IMR-90 (cell line): ENCODE measurements around the gene ABCA4. TPM values are rescaled to one million over a fixed set of nuclear protein-coding genes. Genes with fewer than 3 reads are reported as not detected.

Experiments
- ATAC-seq: fragments of 200-7000 bp; cut with Tn5 transposase; 2 replicates; pipeline ENCODE4 v1.9.1; 2020; ENCODE audit warnings: low read depth, mild to moderate bottlenecking, moderate library complexity
- BruUV-seq: library from RNA; stranded (reverse); fragments of 400-500 nt; replicated peaks from 2 replicates; lab custom pipeline; 2021; lab: Mats Ljungman, UMichigan
- CTCF ChIA-PET: fragments of 300-600 bp; formaldehyde crosslinking; extraction: SDS; loops from one replicate; lab custom pipeline; 2021; ENCODE audit warnings: antibody characterized with exemption; lab: Yijun Ruan, JAX
- POLR2A ChIA-PET: fragments of 300-600 bp; sonication (Branson Sonifier 250); formaldehyde crosslinking; loops from one replicate; lab custom pipeline; 2022; ENCODE audit warnings: antibody characterized with exemption; ENCODE audit not compliant: unreplicated experiment; lab: Charles Lee
- DNase-seq: peaks from one replicate; pipeline ENCODE4 v3.0.0; 2013
- H2AFZ ChIP-seq: replicated peaks from 2 replicates; pipeline ENCODE3; 2013; ENCODE audit warnings: low read length, mild to moderate bottlenecking; ENCODE audit not compliant: poor library complexity
- H2AK5ac ChIP-seq: 2 replicates; pipeline ENCODE4 v1.6.1; 2013; ENCODE audit warnings: low read depth, low read length, inconsistent platforms
- H2AK9ac ChIP-seq: replicated peaks from 2 replicates; pipeline ENCODE3; 2013; ENCODE audit warnings: mild to moderate bottlenecking, low read depth, low read length, moderate library complexity; ENCODE audit not compliant: poor library complexity
- H2BK120ac ChIP-seq: 2 replicates; pipeline ENCODE4 v1.6.1; 2013; ENCODE audit warnings: low read depth, low read length, inconsistent platforms
- H2BK15ac ChIP-seq: 3 replicates; pipeline ENCODE4 v1.6.1; 2013; ENCODE audit warnings: low read depth, low read length, inconsistent platforms
- H2BK20ac ChIP-seq: 2 replicates; pipeline ENCODE4 v1.6.1; 2013; ENCODE audit warnings: low read depth, mild to moderate bottlenecking, inconsistent platforms, low read length, moderate library complexity
- H2BK5ac ChIP-seq: 2 replicates; pipeline ENCODE4 v1.6.1; 2013; ENCODE audit warnings: mild to moderate bottlenecking, low read depth, low read length, inconsistent platforms; ENCODE audit not compliant: poor library complexity, severe bottlenecking
- H3K14ac ChIP-seq: replicated peaks from 2 replicates; pipeline ENCODE4 v1.6.1; 2013; ENCODE audit warnings: low read depth, low read length, inconsistent platforms
- H3K18ac ChIP-seq: 2 replicates; pipeline ENCODE4 v1.6.1; 2013; ENCODE audit warnings: low read depth, low read length, control low read depth
- H3K23ac ChIP-seq: 2 replicates; pipeline ENCODE4 v1.6.1; 2013; ENCODE audit warnings: low read depth, low read length, inconsistent platforms
- H3K27ac ChIP-seq: 2 replicates; pipeline ENCODE4 v1.5.1; 2013; ENCODE audit warnings: mild to moderate bottlenecking, control low read depth, low read length; ENCODE audit not compliant: insufficient read depth
- H3K27me3 ChIP-seq: 2 replicates; pipeline ENCODE4 v1.6.1; 2013; ENCODE audit warnings: low read length; ENCODE audit not compliant: control insufficient read depth, insufficient read depth
- H3K36me3 ChIP-seq: 2 replicates; pipeline ENCODE4 v1.6.1; 2013; ENCODE audit warnings: low read length, mixed read lengths; ENCODE audit not compliant: control insufficient read depth, insufficient read depth
- H3K4ac ChIP-seq: 2 replicates; pipeline ENCODE4 v1.6.1; 2013; ENCODE audit warnings: low read depth, low read length, inconsistent platforms
- H3K4me1 ChIP-seq: 2 replicates; pipeline ENCODE4 v1.6.1; 2013; ENCODE audit warnings: low read length, mixed read lengths; ENCODE audit not compliant: control insufficient read depth, insufficient read depth
- H3K4me2 ChIP-seq: 2 replicates; pipeline ENCODE4 v1.6.1; 2013; ENCODE audit warnings: low read depth, mild to moderate bottlenecking, control low read depth, low read length, moderate library complexity
- H3K4me3 ChIP-seq: 2 replicates; pipeline ENCODE4 v1.5.1; 2013; ENCODE audit warnings: low read depth, mild to moderate bottlenecking, control low read depth, low read length, moderate library complexity; ENCODE audit not compliant: insufficient read depth
- H3K56ac ChIP-seq: 2 replicates; pipeline ENCODE4 v1.6.1; 2013; ENCODE audit warnings: low read length, inconsistent platforms; ENCODE audit not compliant: insufficient read depth; ENCODE audit errors: extremely low read depth
- H3K79me1 ChIP-seq, 2 experiments: 2 replicates each; pipeline ENCODE4 v1.6.1; 2013; ENCODE audit warnings: low read length in 2 of 2, inconsistent platforms in 1 of 2, low read depth in 1 of 2
- H3K9ac ChIP-seq: 2 replicates; pipeline ENCODE4 v1.6.1; 2013; ENCODE audit warnings: low read depth, low read length, control low read depth
- H3K9me1 ChIP-seq: 2 replicates; pipeline ENCODE4 v1.6.1; 2013; ENCODE audit warnings: low read length, inconsistent platforms; ENCODE audit not compliant: insufficient read depth
- H3K9me3 ChIP-seq: 2 replicates; pipeline ENCODE4 v1.6.1; 2013; ENCODE audit warnings: low read length; ENCODE audit not compliant: control insufficient read depth, insufficient read depth
- H4K20me1 ChIP-seq: 2 replicates; pipeline ENCODE4 v1.6.1; 2013; ENCODE audit warnings: low read length, inconsistent platforms; ENCODE audit not compliant: insufficient read depth
- H4K5ac ChIP-seq: 2 replicates; pipeline ENCODE4 v1.6.1; 2013; ENCODE audit warnings: mild to moderate bottlenecking, low read depth, low read length, control low read depth
- H4K8ac ChIP-seq, 2 experiments: 2 replicates each; pipeline ENCODE4 v1.6.1; 2013; ENCODE audit warnings: low read depth in 2 of 2, low read length in 2 of 2, control low read depth in 1 of 2, inconsistent platforms in 1 of 2
- H4K91ac ChIP-seq: 2 replicates; pipeline ENCODE4 v1.6.1; 2013; ENCODE audit warnings: low read depth, low read length, inconsistent platforms; ENCODE audit not compliant: insufficient read depth
- CEBPB ChIP-seq: IDR thresholded peaks from 2 replicates; pipeline ENCODE4 v1.6.1; 2012; ENCODE audit warnings: low read depth, low read length, improper control_type of control experiment
- CTCF ChIP-seq: conservative IDR thresholded peaks from 2 replicates; pipeline ENCODE4 v1.5.1; 2012; ENCODE audit warnings: mild to moderate bottlenecking, low read depth, low read length, improper control_type of control experiment
- RAD21 ChIP-seq: IDR thresholded peaks from 2 replicates; pipeline ENCODE4 v1.6.1; 2012; ENCODE audit warnings: low read length, improper control_type of control experiment
- SMC3 ChIP-seq: fragments of 150-350 bp; IDR thresholded peaks from 2 replicates; pipeline ENCODE4 v1.6.1; 2016; ENCODE audit warnings: low read depth, mild to moderate bottlenecking, antibody characterized with exemption, low read length, moderate library complexity
- WGBS, 2 experiments: methylation state at CpG; one replicate each; pipeline versions ENCODE4 v1.1.5 to v1.1.7; 2013; ENCODE audit warnings: missing lambda C conversion rate in 2 of 2; ENCODE audit not compliant: insufficient read length in 1 of 2; ENCODE audit errors: extremely low coverage in 2 of 2; 5-methylcytosine and 5-hydroxymethylcytosine counted together
- dilution Hi-C: fragments of 300-500 bp; cut with HindIII; formaldehyde crosslinking; loops from one replicate; pipeline ENCODE4 v1.14.3; 2018; ENCODE audit warnings: low sequenced_read_pairs; ENCODE audit not compliant: unreplicated experiment
- in situ Hi-C: fragments of 300-500 bp; cut with MboI; formaldehyde crosslinking; loops from 3 replicates; pipeline ENCODE4 v1.14.3; 2019; ENCODE audit warnings: low sequenced_read_pairs, inconsistent platforms, mixed read lengths
- intact Hi-C: fragments of 100-400 bp; cut with micrococcal nuclease; formaldehyde crosslinking; loops from 2 replicates; pipeline ENCODE4 v1.10.0; 2022
- polyA plus RNA-seq, 3 experiments: library from polyadenylated mRNA; depleted of rRNA; stranded (reverse); fragments of >200 nt; gene quantifications; 2 replicates each; pipeline ENCODE4 v1.2.3, GENCODE V29; 2012; ENCODE audit warnings: low replicate concordance in 1 of 3
- total RNA-seq: library from RNA; depleted of rRNA; stranded (reverse); fragments of >200 nt; gene quantifications from 2 replicates; pipeline ENCODE4 v1.2.3, GENCODE V29; 2012

Gene ABCA4
- total and polyA plus RNA-seq, 2 of the 4 experiments (the other 2 are of a cell fraction): under 0.01 to 0.36 TPM

DNA sequence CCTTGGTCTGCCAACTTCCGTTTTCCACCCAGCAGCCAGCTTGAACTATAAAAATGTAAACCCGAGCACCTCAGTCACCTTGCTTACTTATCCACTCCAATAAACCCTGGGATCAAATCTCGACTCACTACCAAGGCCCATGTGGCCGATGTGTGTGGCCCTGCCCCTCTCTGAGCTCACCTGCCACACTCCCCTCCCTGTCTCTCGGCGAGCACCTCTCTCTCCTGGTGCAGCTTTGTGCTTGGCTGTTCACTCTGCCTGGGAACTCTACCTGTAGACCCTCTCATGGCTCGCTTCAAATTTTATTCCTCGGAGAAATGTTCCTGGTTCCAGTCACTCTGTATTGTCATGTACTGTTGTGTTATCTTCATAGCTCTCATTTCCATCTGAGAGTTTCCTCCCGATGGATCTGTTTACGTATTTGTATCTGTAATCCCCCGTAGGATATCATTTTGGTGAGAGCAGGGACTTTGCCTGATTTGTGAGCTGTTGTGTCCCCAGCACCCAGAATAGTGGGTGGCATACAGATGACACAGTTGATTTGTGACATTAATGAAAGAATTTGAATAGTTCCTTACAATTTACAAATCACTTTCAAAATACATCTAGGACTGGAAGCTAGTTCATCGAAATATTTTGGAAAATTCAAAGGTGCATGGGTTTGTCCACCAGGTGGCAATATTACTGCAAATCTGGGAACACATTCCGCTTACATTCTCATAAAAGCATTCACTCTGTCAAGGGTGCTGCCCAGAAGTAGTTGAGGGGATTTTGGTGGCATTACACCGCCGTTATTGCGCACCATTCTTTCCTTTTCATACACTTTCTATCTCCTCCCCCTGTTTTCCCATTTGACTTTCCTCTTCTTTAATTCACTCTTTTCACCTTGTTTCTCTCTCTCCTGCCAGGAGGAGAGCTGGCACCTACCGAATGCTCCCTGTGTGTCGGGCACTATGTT is 95.3 kb downstream of the ABCA4 start:
- peak overlapping the region; percentile 57; the same call in 1 of the 2 replicates for H3K4me2 ChIP-seq
- ChIA-PET CTCF (interaction anchor here (0.5 to 8.3 kb wide), 13 partner anchors 10 to 438 kb away, joined by 3 to 90 read pairs (median 3); no protein-coding TSS in a partner anchor), POLR2A (interaction anchor here (0.6 kb wide), 1 partner anchor 515 kb away, joined by 3 read pairs; no protein-coding TSS in a partner anchor)
- peaks cover 6% of the 10 kb centered on the region; the same call in 1 of the 2 replicates for H4K20me1 ChIP-seq
- H3K4me1 ChIP-seq: peaks cover 15% of the 10 kb centered on the region
- peak overlapping the region; percentile 48; the same call in 1 of the 2 replicates for H3K18ac ChIP-seq
- no peak overlapping the region for H3K27ac ChIP-seq
- TF ChIP-seq CTCF (peak; percentile 83), CEBPB (no peak), SMC3 (peak; percentile 94), RAD21 (peak; percentile 81)
- peaks cover 8% of the 10 kb centered on the region for H3K9me1 ChIP-seq
- peak overlapping the region; percentile 33; the same call in 1 of the 2 replicates for H4K91ac ChIP-seq
- no peaks in the 10 kb centered on the region for H3K79me1 ChIP-seq
- no peak overlapping the region for H2AK5ac ChIP-seq
- H2AFZ ChIP-seq: peak overlapping the region; percentile 60
- intact Hi-C loops: loop anchor here (1.0 to 10.0 kb wide), 3 partner anchors 311 to 779 kb away; no protein-coding TSS in a partner anchor
- H3K4me3 ChIP-seq: no peak overlapping the region
- no peak overlapping the region for H2AK9ac ChIP-seq
- no peak overlapping the region for H3K14ac ChIP-seq
- in situ Hi-C loops: loop anchor here (10.0 to 25.0 kb wide), 2 partner anchors 309 to 437 kb away; no protein-coding TSS in a partner anchor
- no peak overlapping the region for H3K4ac ChIP-seq
- no peak overlapping the region; a peak in 1 of 4 replicates for H4K8ac ChIP-seq
- dilution Hi-C loops: no loop called here
- no peaks in the 10 kb centered on the region for H3K27me3 ChIP-seq
- WGBS, 2 experiments: 73% methylated on average over 7 of the region's 18 CpGs; no CpG with 5 or more reads in 1 of the 2 experiments
- DNase-seq (peak; percentile 79), ATAC-seq (peak; percentile 50)
- no peaks in the 10 kb centered on the region for H3K9me3 ChIP-seq
- no peak overlapping the region for H3K56ac ChIP-seq
- peak overlapping the region; percentile 22; the same call in 1 of the 2 replicates for H4K5ac ChIP-seq
- H3K23ac ChIP-seq: no peak overlapping the region
- no peak overlapping the region for H3K9ac ChIP-seq
- no peak overlapping the region for H2BK20ac ChIP-seq
- BruUV-seq: no TSS peak
- H2BK15ac ChIP-seq: 0 out of 3 replicates have a peak overlapping the region, but pooled peaks have one; percentile 9
- no peaks in the 10 kb centered on the region for H3K36me3 ChIP-seq
- H2BK5ac ChIP-seq: no peak overlapping the region
- H2BK120ac ChIP-seq: peak overlapping the region; percentile 9; the same call in 1 of the 2 replicates
